GM19455 (cell line): Measurements from ENCODE around the gene JAKMIP1.
"Not testable (repeated sequence)": the region's sequence is repeated elsewhere in the genome, so short reads cannot be mapped to it uniquely, and the experiment has no call there.

Experiments used
- ATAC-seq: cut with Tn5 transposase; IDR thresholded peaks from one replicate; pipeline ENCODE4 v1.9.1; 2021; ENCODE audit not compliant: unreplicated experiment

The JAKMIP1 gene

GRCh38 chr4:6150046-6150735, 50.2 kb downstream of the JAKMIP1 start:
- no peak for ATAC-seq

- ATAC-seq: no peak
Observed at GRCh38 chr4:6148506-6149205, 51.7 kb downstream of the JAKMIP1 start.

- no peak for ATAC-seq
Observed at GRCh38 chr4:6147441-6147840, 52.9 kb downstream of the JAKMIP1 start.

- ATAC-seq: no peak
Observed at GRCh38 chr4:6143603-6144181, 56.7 kb downstream of the JAKMIP1 start.

- ATAC-seq: no peak
Observed at GRCh38 chr4:6142935-6143602, 57.3 kb downstream of the JAKMIP1 start.

GRCh38 chr4:6142511-6142910, 57.8 kb downstream of the JAKMIP1 start:
- no peak for ATAC-seq

GRCh38 chr4:6141554-6141953, 58.8 kb downstream of the JAKMIP1 start:
- no peak for ATAC-seq

GRCh38 chr4:6141021-6141420, 59.3 kb downstream of the JAKMIP1 start:
- ATAC-seq: not testable (repeated sequence)

- ATAC-seq: no peak
Observed at GRCh38 chr4:6137747-6138135, 62.6 kb downstream of the JAKMIP1 start.

GRCh38 chr4:6137027-6137746, 63.2 kb downstream of the JAKMIP1 start:
- ATAC-seq: no peak

GRCh38 chr4:6134612-6135220, 65.6 kb downstream of the JAKMIP1 start:
- ATAC-seq: peak; percentile 88

- no peak for ATAC-seq
Observed at GRCh38 chr4:6132716-6133115, 67.6 kb downstream of the JAKMIP1 start.

GRCh38 chr4:6128221-6128850, 72.0 kb downstream of the JAKMIP1 start:
- ATAC-seq: no peak

GRCh38 chr4:6126971-6127745, 73.2 kb downstream of the JAKMIP1 start:
- no peak for ATAC-seq

- ATAC-seq: no peak
Observed at GRCh38 chr4:6125103-6125651, 75.2 kb downstream of the JAKMIP1 start.

- ATAC-seq: no peak
Observed at GRCh38 chr4:6124386-6125102, 75.8 kb downstream of the JAKMIP1 start.

- no peak for ATAC-seq
Observed at GRCh38 chr4:6123976-6124375, 76.4 kb downstream of the JAKMIP1 start.

- ATAC-seq: no peak
Observed at GRCh38 chr4:6123541-6123940, 76.8 kb downstream of the JAKMIP1 start.

GRCh38 chr4:6123116-6123515, 77.2 kb downstream of the JAKMIP1 start:
- no peak for ATAC-seq
